ENCODE measurements around the gene WDR27.

The WDR27 gene

GRCh38 chr6:169491482-169491881, 210.3 kb downstream of the WDR27 start:
- Histone ChIP-seq H3F3A (ENCODE audit: low read depth) (no peaks in the 10 kb centered on the region), H3K4me3 (ENCODE audit: low read length, poor library complexity, severe bottlenecking) (no peak overlapping the region), H3K9me3 (ENCODE audit: insufficient read depth, low read depth, low read length) (peaks cover 12% of the 10 kb centered on the region; the same call in 1 of the 2 replicates), H3K4me1 (ENCODE audit: insufficient read depth, low read length, poor library complexity, severe bottlenecking) (no peaks in the 10 kb centered on the region), H3K9ac (ENCODE audit: low read depth, low read length, poor library complexity, severe bottlenecking) (no peak overlapping the region), H2AFZ (ENCODE audit: low read length) (no peak overlapping the region), H4K20me1 (ENCODE audit: insufficient read depth, low read length, poor library complexity, severe bottlenecking) (no peaks in the 10 kb centered on the region), H3K36me3 (ENCODE audit: insufficient read depth, low read length) (no peaks in the 10 kb centered on the region), H3K9me2 (replicated peaks; ENCODE audit: low read depth, low read length) (no peaks in the 10 kb centered on the region), H3K79me2 (ENCODE audit: insufficient read depth, low read length) (no peaks in the 10 kb centered on the region), H3K4me2 (ENCODE audit: low read depth, low read length, poor library complexity, severe bottlenecking) (no peak overlapping the region), H3K27me3 (ENCODE audit: insufficient read depth, low read length, poor library complexity, severe bottlenecking) (no peaks in the 10 kb centered on the region)
- no peak for TF ChIP-seq EZH2phosphoT487 (IDR thresholded peaks at IDR 0.05; ENCODE audit: borderline replicate concordance)
- no peak for TF ChIP-seq CTCF (conservative IDR thresholded peaks at IDR 0.05; ENCODE audit: low read length)

GRCh38 chr6:169490830-169491229, 211.0 kb downstream of the WDR27 start:
- Histone ChIP-seq H3K9ac (ENCODE audit: low read depth, low read length, poor library complexity, severe bottlenecking) (no peak overlapping the region), H3K9me3 (ENCODE audit: insufficient read depth, low read depth, low read length) (peaks cover 12% of the 10 kb centered on the region; the same call in 1 of the 2 replicates), H3K27me3 (ENCODE audit: insufficient read depth, low read length, poor library complexity, severe bottlenecking) (no peaks in the 10 kb centered on the region), H3F3A (ENCODE audit: low read depth) (no peaks in the 10 kb centered on the region), H3K9me2 (replicated peaks; ENCODE audit: low read depth, low read length) (no peaks in the 10 kb centered on the region), H3K36me3 (ENCODE audit: insufficient read depth, low read length) (no peaks in the 10 kb centered on the region), H3K79me2 (ENCODE audit: insufficient read depth, low read length) (no peaks in the 10 kb centered on the region), H3K4me3 (ENCODE audit: low read length, poor library complexity, severe bottlenecking) (no peak overlapping the region), H2AFZ (ENCODE audit: low read length) (no peak overlapping the region), H3K4me1 (ENCODE audit: insufficient read depth, low read length, poor library complexity, severe bottlenecking) (no peaks in the 10 kb centered on the region), H3K4me2 (ENCODE audit: low read depth, low read length, poor library complexity, severe bottlenecking) (no peak overlapping the region), H4K20me1 (ENCODE audit: insufficient read depth, low read length, poor library complexity, severe bottlenecking) (no peaks in the 10 kb centered on the region)
- TF ChIP-seq CTCF (conservative IDR thresholded peaks at IDR 0.05; ENCODE audit: low read length) (no peak), EZH2phosphoT487 (IDR thresholded peaks at IDR 0.05; ENCODE audit: borderline replicate concordance) (no peak)

GRCh38 chr6:169490246-169490641, 211.6 kb downstream of the WDR27 start:
- Histone ChIP-seq H3K4me2 (ENCODE audit: low read depth, low read length, poor library complexity, severe bottlenecking) (no peak overlapping the region), H3K4me3 (ENCODE audit: low read length, poor library complexity, severe bottlenecking) (no peak overlapping the region), H3K9ac (ENCODE audit: low read depth, low read length, poor library complexity, severe bottlenecking) (no peak overlapping the region), H2AFZ (ENCODE audit: low read length) (no peak overlapping the region), H4K20me1 (ENCODE audit: insufficient read depth, low read length, poor library complexity, severe bottlenecking) (no peaks in the 10 kb centered on the region), H3K79me2 (ENCODE audit: insufficient read depth, low read length) (no peaks in the 10 kb centered on the region), H3K4me1 (ENCODE audit: insufficient read depth, low read length, poor library complexity, severe bottlenecking) (no peaks in the 10 kb centered on the region), H3K27me3 (ENCODE audit: insufficient read depth, low read length, poor library complexity, severe bottlenecking) (no peaks in the 10 kb centered on the region), H3K36me3 (ENCODE audit: insufficient read depth, low read length) (no peaks in the 10 kb centered on the region), H3F3A (ENCODE audit: low read depth) (no peaks in the 10 kb centered on the region), H3K9me3 (ENCODE audit: insufficient read depth, low read depth, low read length) (peaks cover 12% of the 10 kb centered on the region; the same call in 1 of the 2 replicates), H3K9me2 (replicated peaks; ENCODE audit: low read depth, low read length) (no peaks in the 10 kb centered on the region)
- TF ChIP-seq EZH2phosphoT487 (IDR thresholded peaks at IDR 0.05; ENCODE audit: borderline replicate concordance) = no peak
- no peak for TF ChIP-seq CTCF (conservative IDR thresholded peaks at IDR 0.05; ENCODE audit: low read length)

Data from Loucy (cell line).